Motor neuron (in vitro differentiated cells): Measurements from ENCODE around the gene B3GNT7. TPM values are rescaled to one million over a fixed set of nuclear protein-coding genes. Genes with fewer than 3 reads are reported as not detected.

Experiments used
- ATAC-seq, 8 experiments: fragments of 200-7000 bp; cut with Tn5 transposase; replicated peaks in 6 of 8; 2 replicates each; pipeline ENCODE4 v1.8.0; 2021; ENCODE audit warnings: mild to moderate bottlenecking in 8 of 8, moderate library complexity in 8 of 8
- H3K27ac ChIP-seq, 2 donors: fragments of 250-450 bp; sonication (Bioruptor Pico); 2 replicates each; pipeline ENCODE4 v1.9.0; 2021; ENCODE audit warnings: antibody characterized with exemption in 2 of 2, mild to moderate bottlenecking in 2 of 2, moderate library complexity in 1 of 2
- H3K4me1 ChIP-seq, 2 donors: fragments of 250-450 bp; sonication (Bioruptor Pico); replicated peaks in 1 of 2; 2 replicates each; pipeline ENCODE4 v1.6.1; 2021; ENCODE audit warnings: antibody characterized with exemption in 2 of 2, mild to moderate bottlenecking in 2 of 2, moderate library complexity in 1 of 2
- H3K4me3 ChIP-seq, 5 donors: fragments of 250-450 bp; sonication (Bioruptor Pico); 2 replicates each; pipeline ENCODE4 v1.9.0; 2021; ENCODE audit warnings: antibody characterized with exemption in 5 of 5, mild to moderate bottlenecking in 5 of 5, moderate library complexity in 4 of 5
- WGBS, 10 experiments: fragments of 450-650 bp; shearing (Covaris generic); methylation state at CpG; one replicate each; pipeline ENCODE4 v1.0.0; 2022; 5-methylcytosine and 5-hydroxymethylcytosine counted together
- in situ Hi-C, 9 experiments: fragments of 400-800 bp; cut with MboI; loops; one replicate each; pipeline ENCODE4 v1.15.0; 2021; ENCODE audit warnings: low sequenced_read_pairs in 9 of 9, low pct_unique_long_range_greater_than_20kb in 2 of 9; ENCODE audit not compliant: unreplicated experiment in 9 of 9
- total RNA-seq, 8 experiments: library from RNA; unstranded; fragments of 300-600 nt; gene quantifications; 2 replicates each; pipeline versions ENCODE4 v1.2.3 to v1.2.4, GENCODE V29; 2022

B3GNT7 gene
- total RNA-seq, 8 experiments from 2014 or later: 0.31 to 1.2 (median 0.59) TPM

DNA sequence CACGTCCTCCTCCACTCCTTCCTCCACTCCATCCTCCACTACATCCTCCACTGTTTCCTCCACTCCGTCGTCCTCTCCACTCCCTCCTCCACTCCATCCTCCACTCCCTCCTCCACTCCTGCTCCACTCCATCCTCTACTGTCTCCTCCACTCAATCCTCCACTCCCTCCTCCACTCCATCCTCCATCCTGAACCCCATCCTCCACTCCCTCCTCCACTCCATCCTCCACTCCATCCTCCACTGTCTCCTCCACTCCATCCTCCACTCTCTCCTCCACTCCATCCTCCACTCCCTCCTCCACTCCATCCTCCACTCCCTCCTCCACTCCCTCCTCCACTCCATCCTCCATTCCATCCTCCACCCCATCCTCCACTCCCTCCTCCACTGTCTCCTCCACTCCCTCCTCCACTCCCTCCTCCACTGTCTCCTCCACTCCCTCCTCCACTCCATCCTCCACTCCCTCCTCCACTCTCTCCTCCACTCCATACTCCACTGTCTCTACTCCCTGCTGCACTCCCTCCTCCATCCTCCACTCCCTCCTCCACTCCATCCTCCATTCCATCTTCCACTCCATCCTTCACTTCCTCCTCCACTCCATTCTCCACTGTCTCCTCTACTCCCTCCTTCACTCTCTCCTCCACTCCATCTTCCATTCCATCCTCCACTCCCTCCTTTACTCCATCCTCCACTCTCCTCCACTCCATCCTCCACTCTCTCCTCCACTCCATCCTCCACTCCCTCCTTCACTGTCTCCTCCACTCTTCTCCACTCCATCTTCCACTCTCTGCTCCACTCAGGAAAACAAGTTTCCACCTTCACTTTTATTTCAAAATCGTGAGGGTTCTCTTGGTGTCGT is 14.3 kb upstream of the B3GNT7 start:
- Histone ChIP-seq H3K4me3 (no peak overlapping the region), H3K4me1 (peaks cover 6 to 8% of the 10 kb centered on the region in 2 donors), H3K27ac (no peak overlapping the region)
- WGBS, 10 experiments: 14 to 94% (median 74%) methylated on average over 2 to 5 of the region's 5 CpGs
- ATAC-seq: no peak
- in situ Hi-C loops: no loop called here

DNA sequence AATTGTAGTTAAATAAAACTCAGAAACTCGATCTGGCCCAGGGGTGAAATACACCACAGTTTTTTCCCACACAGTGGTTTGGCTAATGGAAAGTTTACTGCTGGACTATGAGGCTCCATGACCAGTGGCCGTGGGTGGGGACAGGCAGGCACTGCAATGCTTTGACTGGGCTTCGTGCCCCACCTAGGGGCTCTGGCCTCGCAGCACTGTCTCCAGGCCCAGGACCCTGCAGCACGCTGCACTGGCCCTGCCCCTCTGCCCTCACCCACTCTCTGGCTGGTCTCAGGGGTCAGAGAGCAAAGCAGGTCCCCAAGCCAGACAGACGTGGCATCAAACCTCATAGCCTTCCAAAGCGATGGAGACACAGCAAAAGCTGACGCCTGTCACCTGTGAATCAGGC is 13.4 kb upstream of the B3GNT7 start:
- in situ Hi-C loops: no loop called here
- Histone ChIP-seq H3K4me1 (peaks cover 0 to 6% of the 10 kb centered on the region in 2 donors), H3K4me3 (no peak overlapping the region), H3K27ac (no peak overlapping the region)
- no peak for ATAC-seq
- WGBS, 10 experiments: 38 to 100% (median 77%) methylated on average over 1 to 5 of the region's 8 CpGs; no CpG with 5 or more reads in 4 of the 10 experiments

DNA sequence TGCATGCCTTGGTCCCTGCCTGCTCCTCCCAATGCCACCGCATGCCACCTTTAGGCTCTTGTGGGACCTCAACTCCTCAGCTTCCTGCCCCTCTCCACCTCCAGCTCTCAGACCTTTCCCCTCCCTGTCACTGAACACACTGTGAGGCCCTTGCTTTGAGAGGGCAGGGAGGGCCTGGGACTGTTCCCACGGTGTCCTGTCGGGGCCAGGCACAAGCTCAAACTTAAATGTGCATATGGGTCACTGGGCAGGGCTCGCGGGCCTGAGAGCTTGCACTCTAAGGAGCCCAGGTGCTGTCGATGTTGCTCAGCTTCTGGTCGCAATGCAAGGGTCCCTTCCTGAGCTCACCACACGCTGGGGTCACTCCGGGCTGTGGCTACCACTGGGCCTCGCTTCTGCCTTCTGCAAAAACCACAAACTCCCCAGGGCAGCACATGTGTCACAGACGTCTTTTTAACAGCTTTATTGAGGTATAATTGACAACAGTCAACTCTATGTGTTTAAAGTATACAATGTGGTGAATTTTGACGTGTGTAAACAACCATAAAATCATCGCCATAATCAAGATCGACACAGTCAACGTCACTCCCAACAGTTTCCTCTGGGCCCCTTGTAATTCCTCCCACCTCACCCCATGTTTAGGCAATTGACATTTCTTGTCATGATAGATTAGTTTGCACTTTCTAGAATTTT is 11.9 kb upstream of the B3GNT7 start:
- no peak overlapping the region for H3K27ac ChIP-seq
- H3K4me1 ChIP-seq: peaks cover 0 to 6% of the 10 kb centered on the region in 2 donors
- ATAC-seq: peak in 2 of 8 experiments; percentile 36 to 68
- H3K4me3 ChIP-seq: no peak overlapping the region
- WGBS, 10 experiments: 6 to 80% (median 62%) methylated on average over 1 to 11 of the region's 15 CpGs; no CpG with 5 or more reads in 3 of the 10 experiments
- in situ Hi-C loops: no loop called here

DNA sequence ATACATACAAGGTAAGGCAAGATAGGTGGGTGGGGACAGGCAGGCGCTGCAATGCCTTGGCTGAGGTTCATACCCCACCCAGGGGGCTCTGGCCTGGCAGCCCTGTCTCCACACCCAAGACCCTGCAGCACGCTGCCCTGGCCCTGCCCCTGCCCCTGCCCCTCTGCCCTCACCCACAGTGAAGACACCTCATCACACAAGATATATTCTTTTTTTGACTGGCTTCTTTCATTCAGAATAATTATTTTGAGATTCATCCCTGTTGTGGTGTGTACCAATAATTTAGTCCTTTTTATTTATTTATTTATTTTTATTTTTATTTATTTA is 11.4 kb upstream of the B3GNT7 start:
- Histone ChIP-seq H3K27ac (no peak overlapping the region), H3K4me1 (peaks cover 0 to 6% of the 10 kb centered on the region in 2 donors), H3K4me3 (no peak overlapping the region)
- in situ Hi-C loops: no loop called here
- ATAC-seq: no peak
- 80 to 100% (median 88%) methylated on average over 1 of the region's 2 CpGs; no CpG with 5 or more reads in 7 of the 10 experiments for WGBS, 10 experiments

DNA sequence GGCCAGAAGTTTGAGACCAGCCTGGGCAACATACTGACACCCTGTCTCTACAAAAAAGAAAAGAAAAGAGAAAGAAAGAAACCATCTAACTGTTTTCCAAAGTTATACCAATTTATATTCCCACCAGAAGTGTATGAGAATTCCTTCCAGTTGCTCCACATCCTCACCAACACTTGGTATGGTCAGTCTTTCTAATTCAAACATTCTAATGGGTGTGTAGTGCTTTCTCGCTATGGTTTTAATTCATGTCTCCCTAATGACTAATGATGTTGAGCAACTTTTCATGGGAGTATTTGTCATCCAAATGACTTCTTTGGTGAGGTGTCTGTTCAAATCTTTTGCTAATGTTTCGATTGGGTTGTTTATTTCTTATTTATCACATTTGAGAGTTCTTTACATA is 10.5 kb upstream of the B3GNT7 start:
- Histone ChIP-seq H3K27ac (no peak overlapping the region), H3K4me3 (no peak overlapping the region), H3K4me1 (peaks cover 0 to 2% of the 10 kb centered on the region in 2 donors)
- no peak for ATAC-seq
- 70 to 100% (median 83%) methylated on average over 1 to 2 of the region's 2 CpGs; no CpG with 5 or more reads in 1 of the 10 experiments for WGBS, 10 experiments
- in situ Hi-C loops: no loop called here

DNA sequence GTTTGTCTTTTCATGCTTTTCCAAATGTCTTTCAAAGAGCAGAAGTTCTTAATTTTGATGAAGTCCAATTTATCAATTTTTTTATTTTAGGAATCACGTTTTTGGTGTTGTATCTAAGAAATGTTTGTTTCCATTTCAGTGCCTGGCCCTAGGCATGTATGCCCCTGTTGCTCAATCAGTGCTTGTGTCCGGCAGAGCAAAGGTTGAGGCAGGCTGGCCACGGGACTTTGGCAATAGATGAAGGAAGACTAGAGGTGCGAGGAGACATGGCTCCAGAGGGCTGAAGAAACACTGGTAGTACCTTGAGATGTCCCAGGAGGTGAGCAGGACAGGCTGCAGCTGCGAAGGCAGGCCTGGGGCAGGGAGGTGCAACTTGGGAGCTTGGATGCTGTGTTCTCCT is 10.1 kb upstream of the B3GNT7 start:
- no peak overlapping the region for H3K27ac ChIP-seq

DNA sequence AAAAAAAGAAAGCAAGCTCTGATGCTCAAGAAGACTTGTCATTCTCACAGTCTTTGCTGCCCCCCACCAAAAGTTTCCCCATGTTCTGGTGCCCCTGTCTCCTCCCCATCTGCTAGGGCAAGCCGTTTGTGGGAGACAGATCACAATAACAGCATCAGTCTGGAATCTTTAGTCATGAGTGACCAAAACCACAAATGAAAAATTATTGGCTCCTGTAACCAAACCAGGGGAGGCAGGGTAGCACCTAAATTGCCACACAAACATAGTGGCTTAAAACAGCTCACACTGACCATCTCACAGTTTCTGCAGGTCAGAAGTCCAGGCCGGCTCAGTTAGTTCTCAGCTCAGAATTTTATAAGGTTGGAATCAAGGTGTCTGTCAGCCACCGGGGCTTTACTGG is 9.1 kb upstream of the B3GNT7 start:
- no peaks in the 10 kb centered on the region for H3K4me1 ChIP-seq
- no peak overlapping the region for H3K27ac ChIP-seq
- ATAC-seq: no peak
- no peak overlapping the region for H3K4me3 ChIP-seq
- in situ Hi-C loops: no loop called here
- WGBS, 10 experiments: 0 to 100% (median 86%) methylated on average over 1 to 2 of the region's 3 CpGs; no CpG with 5 or more reads in 2 of the 10 experiments

More for the DNA sequence above, 10.1 kb upstream of the B3GNT7 start:
- in situ Hi-C loops: no loop called here
- Histone ChIP-seq H3K4me3 (no peak overlapping the region), H3K4me1 (no peaks in the 10 kb centered on the region)
- WGBS, 10 experiments: 20 to 100% (median 64%) methylated on average over 1 to 4 of the region's 5 CpGs; no CpG with 5 or more reads in 1 of the 10 experiments
- ATAC-seq: no peak

DNA sequence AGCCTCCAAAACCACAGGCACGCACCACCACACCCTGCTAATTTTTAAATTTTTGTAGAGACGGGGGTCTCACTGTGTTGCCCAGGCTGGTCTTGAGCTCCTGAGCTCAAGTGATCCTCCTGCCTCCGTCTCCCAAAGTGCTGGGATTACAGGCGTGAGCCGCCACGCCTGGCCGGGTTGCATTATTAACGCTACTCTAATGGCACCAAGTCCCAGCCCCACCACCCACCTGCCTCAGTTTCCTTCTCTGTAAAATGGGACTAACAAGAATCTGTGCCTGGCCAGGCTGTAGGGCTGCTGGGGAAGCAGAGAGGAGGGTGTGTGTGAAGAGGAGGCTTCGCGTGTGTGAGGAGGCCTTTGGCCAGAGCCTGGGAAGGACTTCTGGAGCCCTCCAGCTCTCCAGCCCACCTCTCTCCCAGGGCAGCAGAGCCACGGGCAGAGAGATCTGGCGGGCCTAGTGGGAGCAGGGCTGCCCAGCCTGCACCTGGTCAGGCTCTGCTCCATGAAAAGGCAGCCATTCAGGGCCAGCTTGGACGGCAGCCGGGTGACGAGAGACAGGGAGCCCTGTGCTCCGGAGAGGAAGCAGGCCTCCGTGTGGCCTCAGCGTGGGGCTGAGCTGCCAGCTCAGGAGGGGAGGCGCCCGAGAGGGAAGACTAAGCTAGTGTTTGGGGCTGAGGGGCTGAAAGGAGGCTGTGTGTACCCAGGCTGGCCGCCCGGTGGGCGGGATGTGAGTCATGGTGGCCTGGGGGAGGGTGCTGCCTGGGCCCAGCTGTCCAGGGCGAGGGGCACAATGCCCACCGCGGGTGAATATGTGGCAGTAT is 7.4 kb upstream of the B3GNT7 start:
- peak; percentile 56 to 95 (median 75) for ATAC-seq
- WGBS, 10 experiments: 71 to 100% (median 80%) methylated on average over 2 of the region's 26 CpGs; no CpG with 5 or more reads in 5 of the 10 experiments
- Histone ChIP-seq H3K27ac (no peak overlapping the region), H3K4me1 (peaks cover 6 to 7% of the 10 kb centered on the region in 2 donors), H3K4me3 (no peak overlapping the region)
- in situ Hi-C loops: no loop called here

DNA sequence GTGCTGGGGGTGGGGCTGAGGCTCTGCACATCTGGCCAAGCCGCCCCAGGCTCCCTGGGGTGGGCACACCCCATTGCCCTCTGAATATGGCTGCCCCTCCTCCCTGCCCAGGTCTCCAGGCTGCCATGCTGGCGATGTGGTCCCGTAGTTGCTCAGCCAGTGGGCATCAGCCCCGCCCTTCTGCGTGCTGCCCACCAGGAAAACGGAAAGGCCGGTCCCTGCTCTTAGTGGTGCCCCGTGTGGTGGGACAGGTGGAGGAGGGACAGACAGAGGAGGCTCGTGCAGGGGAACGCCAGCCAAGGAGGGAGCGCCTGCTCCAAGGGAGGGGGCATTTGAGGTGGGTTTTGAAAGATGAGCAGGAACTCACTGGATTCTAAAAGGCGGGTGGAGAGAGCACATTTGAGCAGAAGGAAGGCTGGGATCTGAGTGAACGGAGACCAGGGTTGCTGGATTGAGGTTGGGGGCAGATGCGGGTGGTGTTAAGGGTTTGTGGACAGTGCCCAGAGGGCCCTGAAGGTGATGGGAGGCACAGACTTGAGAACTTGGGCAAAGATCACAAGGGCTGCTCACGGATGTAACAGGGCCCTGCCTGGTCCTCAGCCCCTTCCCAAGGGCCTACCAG is 6.7 kb upstream of the B3GNT7 start:
- no peak overlapping the region for H3K27ac ChIP-seq
- peaks cover 9 to 14% of the 10 kb centered on the region in 2 donors for H3K4me1 ChIP-seq
- ATAC-seq: peak in 1 of 8 experiments; percentile 8
- in situ Hi-C loops: no loop called here
- WGBS, 10 experiments: 53 to 95% (median 76%) methylated on average over 3 to 4 of the region's 15 CpGs; no CpG with 5 or more reads in 6 of the 10 experiments
- H3K4me3 ChIP-seq: no peak overlapping the region

DNA sequence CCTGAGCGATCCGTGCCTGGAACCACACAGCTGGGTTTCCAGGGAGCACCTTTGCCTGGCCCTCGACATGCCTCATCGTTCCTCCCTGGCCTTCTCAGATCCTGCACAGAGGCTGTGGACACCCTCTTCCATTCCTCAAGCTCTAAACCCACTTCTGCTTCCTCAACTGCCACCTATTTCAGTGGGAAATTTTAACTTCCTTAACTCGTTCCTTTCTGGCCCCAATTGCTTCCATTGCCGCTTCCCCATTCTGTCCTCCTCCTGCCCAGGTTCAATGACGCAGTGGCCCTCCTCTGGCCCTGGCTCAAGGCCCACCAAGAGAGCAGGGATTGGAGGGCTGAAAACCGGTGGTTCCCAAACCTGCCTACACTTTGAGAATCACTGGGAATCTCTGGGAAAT is 4.8 kb upstream of the B3GNT7 start:
- Histone ChIP-seq H3K4me1 (peaks cover 9 to 19% of the 10 kb centered on the region in 2 donors), H3K27ac (no peak overlapping the region), H3K4me3 (no peak overlapping the region)
- no peak for ATAC-seq
- in situ Hi-C loops: no loop called here
- 80 to 100% (median 90%) methylated on average over 1 to 6 of the region's 8 CpGs; no CpG with 5 or more reads in 4 of the 10 experiments for WGBS, 10 experiments

DNA sequence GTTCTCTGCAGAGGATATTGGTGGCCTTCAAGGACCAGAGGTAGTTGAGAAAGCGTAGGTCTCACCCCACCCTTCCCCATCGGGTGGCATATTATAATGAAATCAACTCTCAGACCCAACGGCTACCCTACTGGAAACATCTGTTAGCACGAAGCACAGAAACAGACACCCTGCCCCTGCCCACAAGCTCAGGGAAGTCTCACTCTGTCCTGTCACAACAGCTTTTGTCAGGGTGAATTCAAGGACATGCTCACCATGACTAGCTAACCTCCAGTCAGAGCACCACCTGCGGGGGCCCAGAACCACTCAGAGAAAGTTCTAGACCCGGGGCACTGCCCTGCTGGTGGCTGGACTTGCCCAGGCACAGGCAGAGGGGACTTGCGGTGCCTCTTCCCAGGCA is 3.5 kb upstream of the B3GNT7 start:
- 49 to 100% (median 66%) methylated on average over 1 to 3 of the region's 7 CpGs; no CpG with 5 or more reads in 6 of the 10 experiments for WGBS, 10 experiments
- ATAC-seq: no peak
- Histone ChIP-seq H3K27ac (no peak overlapping the region), H3K4me3 (no peak overlapping the region), H3K4me1 (peaks cover 9 to 19% of the 10 kb centered on the region in 2 donors)
- in situ Hi-C loops: no loop called here

DNA sequence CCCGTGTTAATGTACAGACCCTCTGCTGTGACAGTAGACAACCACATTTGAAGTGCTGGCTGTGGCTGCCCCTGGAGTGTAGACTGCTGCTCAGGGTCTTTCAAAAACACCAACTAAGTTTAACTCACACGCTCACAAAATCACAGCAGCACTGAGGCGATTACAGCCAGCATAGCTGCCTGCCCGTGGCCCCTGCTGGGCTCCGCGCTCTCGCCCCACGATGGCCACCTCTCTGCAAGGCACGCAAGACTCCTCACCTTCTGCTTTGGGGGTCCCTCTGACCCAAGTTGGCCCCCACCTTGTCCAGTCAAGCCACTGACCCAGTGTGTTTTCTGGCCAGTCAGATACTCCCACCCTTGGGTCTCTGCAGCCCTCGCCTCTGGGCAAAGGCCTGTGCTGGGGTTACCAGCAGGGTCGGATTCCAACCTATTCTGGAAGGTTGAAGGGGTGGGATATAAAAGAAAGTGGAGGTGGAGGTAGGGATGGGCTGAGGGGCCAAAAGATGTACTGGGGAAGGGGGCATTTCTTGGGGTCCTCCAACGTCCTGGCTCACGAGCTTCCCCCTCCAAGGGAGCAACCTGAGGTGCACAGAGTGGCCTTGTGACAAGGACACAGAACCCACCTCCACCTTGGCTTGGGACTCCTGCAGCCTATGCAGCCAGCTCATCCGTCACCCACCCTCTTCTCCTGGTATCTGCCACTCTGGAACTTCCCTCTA is 2.9 kb upstream of the B3GNT7 start:
- in situ Hi-C loops: no loop called here
- peak overlapping the region in 1 of 2 donors; percentile 23 for H3K27ac ChIP-seq
- ATAC-seq: no peak
- no peak overlapping the region for H3K4me3 ChIP-seq
- WGBS, 10 experiments: 72 to 95% (median 80%) methylated on average over 1 to 6 of the region's 14 CpGs; no CpG with 5 or more reads in 4 of the 10 experiments
- peaks cover 9 to 19% of the 10 kb centered on the region in 2 donors for H3K4me1 ChIP-seq
